ENCODE data around the gene LFNG.

The LFNG gene

GRCh38 chr7:2480070-2480408 lies 39.5 kb upstream of the LFNG start:
- H2AFZ ChIP-seq (ENCODE audit: low read depth, low read length): no peak overlapping the region
- H3K9me3 ChIP-seq (ENCODE audit: insufficient read depth, low read length): no peaks in the 10 kb centered on the region
- H3K9ac ChIP-seq (ENCODE audit: low read length): no peak overlapping the region
- TF ChIP-seq CTCF (IDR thresholded peaks at IDR 0.05; ENCODE audit: low read depth, low read length) (no peak), EZH2phosphoT487 (IDR thresholded peaks at IDR 0.05; ENCODE audit: low read depth) (no peak)
- no peaks in the 10 kb centered on the region for H3K4me1 ChIP-seq (ENCODE audit: low read length)
- H3K27me3 ChIP-seq (ENCODE audit: low read depth, low read length): no peaks in the 10 kb centered on the region
- no peaks in the 10 kb centered on the region for H4K20me1 ChIP-seq (ENCODE audit: insufficient read depth, low read length)
- H3K27ac ChIP-seq (ENCODE audit: low read length): no peak overlapping the region
- H3K4me2 ChIP-seq (ENCODE audit: low read length): no peak overlapping the region
- no peaks in the 10 kb centered on the region for H3K79me2 ChIP-seq (ENCODE audit: low read length)
- no peaks in the 10 kb centered on the region for H3K36me3 ChIP-seq (replicated peaks; ENCODE audit: low read depth, low read length)
- H3K4me3 ChIP-seq (ENCODE audit: low read length): no peak overlapping the region

GRCh38 chr7:2481195-2481594 lies 38.4 kb upstream of the LFNG start:
- Histone ChIP-seq H3K4me2 (ENCODE audit: low read length) (no peak overlapping the region), H3K9ac (ENCODE audit: low read length) (no peak overlapping the region), H3K36me3 (replicated peaks; ENCODE audit: low read depth, low read length) (no peaks in the 10 kb centered on the region), H4K20me1 (ENCODE audit: insufficient read depth, low read length) (no peaks in the 10 kb centered on the region), H3K27me3 (ENCODE audit: low read depth, low read length) (no peaks in the 10 kb centered on the region), H3K9me3 (ENCODE audit: insufficient read depth, low read length) (no peaks in the 10 kb centered on the region), H3K4me1 (ENCODE audit: low read length) (no peaks in the 10 kb centered on the region), H3K4me3 (ENCODE audit: low read length) (no peak overlapping the region), H3K79me2 (ENCODE audit: low read length) (no peaks in the 10 kb centered on the region), H2AFZ (ENCODE audit: low read depth, low read length) (no peak overlapping the region), H3K27ac (ENCODE audit: low read length) (no peak overlapping the region)
- no peak for TF ChIP-seq CTCF (IDR thresholded peaks at IDR 0.05; ENCODE audit: low read depth, low read length)
- TF ChIP-seq EZH2phosphoT487 (IDR thresholded peaks at IDR 0.05; ENCODE audit: low read depth): no peak

- Histone ChIP-seq H3K4me2 (ENCODE audit: low read length) (no peak overlapping the region), H3K9ac (ENCODE audit: low read length) (no peak overlapping the region), H3K4me1 (ENCODE audit: low read length) (no peaks in the 10 kb centered on the region), H3K9me3 (ENCODE audit: insufficient read depth, low read length) (no peaks in the 10 kb centered on the region), H3K36me3 (replicated peaks; ENCODE audit: low read depth, low read length) (no peaks in the 10 kb centered on the region), H4K20me1 (ENCODE audit: insufficient read depth, low read length) (no peaks in the 10 kb centered on the region), H3K79me2 (ENCODE audit: low read length) (no peaks in the 10 kb centered on the region), H3K27me3 (ENCODE audit: low read depth, low read length) (no peaks in the 10 kb centered on the region), H3K27ac (ENCODE audit: low read length) (no peak overlapping the region), H2AFZ (ENCODE audit: low read depth, low read length) (no peak overlapping the region), H3K4me3 (ENCODE audit: low read length) (no peak overlapping the region)
- no peak for TF ChIP-seq EZH2phosphoT487 (IDR thresholded peaks at IDR 0.05; ENCODE audit: low read depth)
- TF ChIP-seq CTCF (IDR thresholded peaks at IDR 0.05; ENCODE audit: low read depth, low read length): peak; percentile 12; the same call in 1 of the 2 replicates
These were observed 36.7 kb upstream of the LFNG start for GRCh38 chr7:2482725-2483451.

- no peak overlapping the region for H3K9ac ChIP-seq (ENCODE audit: low read length)
- H3K4me3 ChIP-seq (ENCODE audit: low read length): no peak overlapping the region
- H3K36me3 ChIP-seq (replicated peaks; ENCODE audit: low read depth, low read length): no peaks in the 10 kb centered on the region
- H2AFZ ChIP-seq (ENCODE audit: low read depth, low read length): no peak overlapping the region
- no peak for TF ChIP-seq CTCF (IDR thresholded peaks at IDR 0.05; ENCODE audit: low read depth, low read length)
- TF ChIP-seq EZH2phosphoT487 (IDR thresholded peaks at IDR 0.05; ENCODE audit: low read depth): no peak
- H3K79me2 ChIP-seq (ENCODE audit: low read length): no peaks in the 10 kb centered on the region
- no peaks in the 10 kb centered on the region for H3K27me3 ChIP-seq (ENCODE audit: low read depth, low read length)
- H3K4me2 ChIP-seq (ENCODE audit: low read length): no peak overlapping the region
- no peaks in the 10 kb centered on the region for H3K9me3 ChIP-seq (ENCODE audit: insufficient read depth, low read length)
- H4K20me1 ChIP-seq (ENCODE audit: insufficient read depth, low read length): no peaks in the 10 kb centered on the region
- H3K27ac ChIP-seq (ENCODE audit: low read length): no peak overlapping the region
- H3K4me1 ChIP-seq (ENCODE audit: low read length): no peaks in the 10 kb centered on the region
These were observed 36.1 kb upstream of the LFNG start for GRCh38 chr7:2483494-2483893.
